GM13977 (cell line): ENCODE measurements around the gene FAF2.
"Not testable (repeated sequence)": the region's sequence is repeated elsewhere in the genome, so short reads cannot be mapped to it uniquely, and the experiment has no call there.

ENCODE experiments used
- DNase-seq: peaks from one replicate; pipeline ENCODE4 v3.0.0; 2012; ENCODE audit warnings: low spot score
- CTCF ChIP-seq: IDR thresholded peaks from 2 replicates; pipeline ENCODE4 v1.5.1; 2012; ENCODE audit warnings: mild to moderate bottlenecking, control low read depth; ENCODE audit not compliant: insufficient read depth; ENCODE audit errors: extremely low read depth, missing control alignments
- in situ Hi-C: fragments of 300-500 bp; cut with MboI; formaldehyde crosslinking; loops from one replicate; pipeline ENCODE4 v1.12.0; 2022; ENCODE audit warnings: low sequenced_read_pairs, low pct_unique_long_range_greater_than_20kb, mixed read lengths, inconsistent platforms; ENCODE audit not compliant: unreplicated experiment

FAF2 gene

GRCh38 chr5:176471098-176471497 is 22.9 kb downstream of the FAF2 start:
- TF ChIP-seq CTCF, result no peak
- no peak for DNase-seq
- in situ Hi-C loops, result no loop called here

- in situ Hi-C loops, result no loop called here
- no peak for TF ChIP-seq CTCF
These were observed 25.3 kb downstream of the FAF2 start for GRCh38 chr5:176473335-176474006.

GRCh38 chr5:176474476-176474875 is 26.3 kb downstream of the FAF2 start:
- in situ Hi-C loops, result no loop called here
- TF ChIP-seq CTCF, result no peak
- DNase-seq, result no peak

More at GRCh38 chr5:176473335-176474006, 25.3 kb downstream of the FAF2 start:
- no peak for DNase-seq

GRCh38 chr5:176481711-176482110 is 33.5 kb downstream of the FAF2 start:
- no peak for TF ChIP-seq CTCF
- in situ Hi-C loops, result no loop called here
- no peak for DNase-seq

GRCh38 chr5:176485176-176485575 is 37.0 kb downstream of the FAF2 start:
- in situ Hi-C loops, result no loop called here
- TF ChIP-seq CTCF, result no peak
- no peak for DNase-seq

GRCh38 chr5:176486189-176486757 is 38.1 kb downstream of the FAF2 start:
- no peak for DNase-seq
- no peak for TF ChIP-seq CTCF
- in situ Hi-C loops, result no loop called here

- DNase-seq, in situ Hi-C loops: not testable (repeated sequence)
These were observed 39.0 kb downstream of the FAF2 start for GRCh38 chr5:176487160-176487559.
